Measurements from ENCODE around the gene ACKR4.
"Not testable (repeated sequence)": the region's sequence is repeated elsewhere in the genome, so short reads cannot be mapped to it uniquely, and the experiment has no call there.

The ACKR4 gene

GRCh38 chr3:132596816-132597433, at the start of gene ACKR4:
Gene ACKR4 (plus strand): TSS chr3:132597270. CDS start chr3:132600398, 3,128 bp downstream.
- DNase-seq: no peak

GRCh38 chr3:132549169-132549568, 47.9 kb upstream of the ACKR4 start:
- DNase-seq: no peak

GRCh38 chr3:132549890-132550578, 47.0 kb upstream of the ACKR4 start:
- DNase-seq: peak; percentile 13

- no peak for DNase-seq
Measured at GRCh38 chr3:132550579-132551305, 46.3 kb upstream of the ACKR4 start.

- no peak for DNase-seq
Measured at GRCh38 chr3:132553826-132554225, 43.2 kb upstream of the ACKR4 start.

GRCh38 chr3:132554437-132554836, 42.6 kb upstream of the ACKR4 start:
- DNase-seq: no peak

GRCh38 chr3:132555306-132556035, 41.6 kb upstream of the ACKR4 start:
- DNase-seq: no peak

GRCh38 chr3:132556036-132556386, 41.1 kb upstream of the ACKR4 start:
- not testable (repeated sequence) for DNase-seq

GRCh38 chr3:132556508-132557159, 40.4 kb upstream of the ACKR4 start:
- DNase-seq: no peak

GRCh38 chr3:132561003-132561402, 36.1 kb upstream of the ACKR4 start:
- no peak for DNase-seq

GRCh38 chr3:132563420-132564069, 33.5 kb upstream of the ACKR4 start:
- DNase-seq: no peak

GRCh38 chr3:132564070-132564465, 33.0 kb upstream of the ACKR4 start:
- no peak for DNase-seq

GRCh38 chr3:132568422-132568821, 28.6 kb upstream of the ACKR4 start:
- no peak for DNase-seq

- no peak for DNase-seq
Measured at GRCh38 chr3:132569153-132569552, 27.9 kb upstream of the ACKR4 start.

GRCh38 chr3:132569580-132569979, 27.5 kb upstream of the ACKR4 start:
- DNase-seq: no peak

GRCh38 chr3:132570016-132570415, 27.1 kb upstream of the ACKR4 start:
- no peak for DNase-seq

- no peak for DNase-seq
Measured at GRCh38 chr3:132573797-132574211, 23.3 kb upstream of the ACKR4 start.

GRCh38 chr3:132587401-132587800, 9.7 kb upstream of the ACKR4 start:
- DNase-seq: no peak

- no peak for DNase-seq
Measured at GRCh38 chr3:132592216-132592615, 4.9 kb upstream of the ACKR4 start.

GRCh38 chr3:132593241-132593946, 3.7 kb upstream of the ACKR4 start:
- no peak for DNase-seq

GRCh38 chr3:132593947-132594323, 3.1 kb upstream of the ACKR4 start:
- no peak for DNase-seq

GRCh38 chr3:132594498-132594897, 2.6 kb upstream of the ACKR4 start:
- DNase-seq: no peak
